GM10248 (cell line): ENCODE data around the gene COL16A1.

Source experiments
- CTCF ChIA-PET: fragments of 300-600 bp; sonication (Branson Sonifier 250); formaldehyde crosslinking; extraction: SDS; loops from one replicate; lab custom pipeline; 2021; ENCODE audit warnings: antibody characterized with exemption; lab: Yijun Ruan, JAX
- POLR2A ChIA-PET: fragments of 350-650 bp; sonication (Branson Sonifier 250); formaldehyde crosslinking; extraction: SDS; loops from one replicate; lab custom pipeline; 2020; ENCODE audit warnings: antibody characterized with exemption; lab: Yijun Ruan, JAX
- DNase-seq: peaks from one replicate; pipeline ENCODE4 v3.0.0; 2012; ENCODE audit errors: extremely low spot score
- TF ChIP-seq, protein P1 (sequence below): IDR thresholded peaks from 2 replicates; pipeline ENCODE4 v1.5.1; 2012; ENCODE audit warnings: mild to moderate bottlenecking, low read depth; ENCODE audit errors: extremely low read depth, missing control alignments, control extremely low read depth

COL16A1 gene

DNA sequence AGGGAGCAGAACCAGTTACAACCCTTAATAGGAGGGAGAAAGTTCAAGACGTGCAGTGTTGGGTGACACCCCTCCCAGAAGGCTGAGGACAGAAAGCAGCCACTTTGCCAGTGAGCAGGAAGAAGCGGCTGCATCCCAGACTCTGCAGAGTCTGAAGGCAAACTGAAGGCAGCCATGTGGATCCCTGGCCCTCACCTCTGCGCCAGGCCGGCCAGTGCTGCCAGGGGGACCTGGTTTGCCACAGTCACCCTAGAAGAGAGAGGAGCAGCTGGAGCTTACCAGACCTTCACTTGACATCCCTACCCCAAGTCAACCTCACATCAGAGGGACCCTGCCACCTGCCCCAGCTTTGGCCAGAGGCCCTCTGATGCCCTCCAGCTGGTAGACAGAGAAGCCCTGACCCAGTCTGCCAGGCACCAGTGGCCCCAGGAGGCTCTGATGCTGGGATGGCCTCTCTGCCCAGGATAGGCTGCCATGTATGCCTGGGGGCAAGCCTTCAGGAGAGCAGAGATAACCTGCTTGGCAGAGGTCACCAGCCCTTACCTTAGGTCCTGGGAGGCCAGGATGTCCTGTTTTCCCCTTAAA, 42.9 kb downstream of the COL16A1 start:
- TF ChIP-seq, protein P1, sequence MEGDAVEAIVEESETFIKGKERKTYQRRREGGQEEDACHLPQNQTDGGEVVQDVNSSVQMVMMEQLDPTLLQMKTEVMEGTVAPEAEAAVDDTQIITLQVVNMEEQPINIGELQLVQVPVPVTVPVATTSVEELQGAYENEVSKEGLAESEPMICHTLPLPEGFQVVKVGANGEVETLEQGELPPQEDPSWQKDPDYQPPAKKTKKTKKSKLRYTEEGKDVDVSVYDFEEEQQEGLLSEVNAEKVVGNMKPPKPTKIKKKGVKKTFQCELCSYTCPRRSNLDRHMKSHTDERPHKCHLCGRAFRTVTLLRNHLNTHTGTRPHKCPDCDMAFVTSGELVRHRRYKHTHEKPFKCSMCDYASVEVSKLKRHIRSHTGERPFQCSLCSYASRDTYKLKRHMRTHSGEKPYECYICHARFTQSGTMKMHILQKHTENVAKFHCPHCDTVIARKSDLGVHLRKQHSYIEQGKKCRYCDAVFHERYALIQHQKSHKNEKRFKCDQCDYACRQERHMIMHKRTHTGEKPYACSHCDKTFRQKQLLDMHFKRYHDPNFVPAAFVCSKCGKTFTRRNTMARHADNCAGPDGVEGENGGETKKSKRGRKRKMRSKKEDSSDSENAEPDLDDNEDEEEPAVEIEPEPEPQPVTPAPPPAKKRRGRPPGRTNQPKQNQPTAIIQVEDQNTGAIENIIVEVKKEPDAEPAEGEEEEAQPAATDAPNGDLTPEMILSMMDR: no peak
- POLR2A ChIA-PET: no interaction called here
- CTCF ChIA-PET: interaction anchor here (0.9 to 11.0 kb wide), 7 partner anchors 10 to 128 kb away, joined by 3 to 87 read pairs (median 7); no protein-coding TSS in a partner anchor
- no peak for DNase-seq

DNA sequence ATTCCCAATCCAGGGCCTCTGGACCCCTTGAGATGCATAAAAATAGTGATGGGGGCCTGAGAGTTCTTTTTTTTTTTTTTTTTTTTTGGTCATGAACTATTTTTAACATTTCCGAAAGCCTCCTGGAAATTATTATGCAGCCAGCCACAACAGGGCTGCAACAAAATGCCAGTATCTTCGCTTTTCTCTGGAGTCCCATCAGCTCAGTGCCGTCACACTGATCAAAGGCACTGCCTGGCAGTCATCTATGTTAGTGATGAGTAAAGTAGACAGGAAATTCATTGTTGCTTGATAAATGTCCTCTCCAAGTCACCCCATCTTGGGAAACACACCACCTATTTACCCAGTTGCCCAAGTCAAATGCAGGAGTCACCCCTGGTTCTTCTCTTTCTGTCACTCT, 43.9 kb downstream of the COL16A1 start:
- TF ChIP-seq, protein P1: no peak
- DNase-seq: no peak
- POLR2A ChIA-PET: no interaction called here
- CTCF ChIA-PET: interaction anchor here (1.8 to 11.0 kb wide), 2 partner anchors 86 to 129 kb away, joined by 6 to 87 read pairs; no protein-coding TSS in a partner anchor

DNA sequence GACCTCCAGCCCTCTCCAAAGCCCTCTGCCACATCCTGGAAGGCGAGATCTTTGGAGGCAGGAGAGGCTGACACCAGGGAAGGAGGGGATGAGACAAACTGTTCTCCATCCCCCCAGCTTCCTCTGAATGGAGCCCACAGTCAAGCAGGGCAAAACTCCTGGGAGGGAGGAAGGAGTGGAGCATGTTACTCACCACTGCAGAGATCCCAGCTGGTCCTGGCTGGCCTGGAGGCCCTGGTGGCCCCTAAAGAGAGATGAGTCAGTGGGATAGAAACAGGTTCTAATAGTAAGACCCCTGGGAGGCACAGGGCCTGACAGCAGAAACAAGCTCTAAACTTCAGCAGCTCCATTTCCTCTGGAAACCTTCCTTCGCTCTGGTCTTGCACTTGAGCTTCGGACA, 45.1 kb downstream of the COL16A1 start:
- DNase-seq: no peak
- ChIA-PET POLR2A (no interaction called here), CTCF (interaction anchor here (1.8 to 11.0 kb wide), 2 partner anchors 87 to 130 kb away, joined by 6 to 87 read pairs; no protein-coding TSS in a partner anchor)
- TF ChIP-seq, protein P1: no peak

DNA sequence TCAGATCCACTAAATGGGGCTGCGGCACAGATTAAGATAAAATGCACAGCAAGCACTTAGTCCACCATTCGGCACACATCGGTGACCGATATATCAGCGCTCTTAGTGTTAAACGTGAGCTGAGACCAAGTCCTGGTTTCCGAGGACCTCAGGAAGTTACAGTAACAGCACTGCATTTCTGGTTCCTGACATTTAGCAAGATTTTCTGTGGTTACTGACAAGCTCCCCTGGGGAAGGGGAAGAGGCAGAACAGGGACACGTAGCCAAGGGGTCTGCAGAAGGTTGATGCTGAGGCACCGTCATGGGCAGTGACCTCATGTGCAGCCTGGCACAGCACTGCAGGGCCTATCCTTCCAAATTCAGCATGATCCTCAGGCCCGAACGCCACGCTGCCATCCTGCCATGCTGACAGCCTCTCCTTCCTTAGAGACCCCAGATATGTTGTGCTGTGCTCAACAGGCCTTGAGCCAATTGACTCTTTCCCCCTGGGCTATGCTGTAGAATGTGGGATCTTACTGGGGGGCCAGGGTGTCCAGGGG, 45.8 kb downstream of the COL16A1 start:
- TF ChIP-seq, protein P1: no peak
- ChIA-PET CTCF (interaction anchor here (11.0 kb wide), 1 partner anchor 131 kb away, joined by 87 read pairs; no protein-coding TSS in a partner anchor), POLR2A (no interaction called here)
- DNase-seq: no peak

DNA sequence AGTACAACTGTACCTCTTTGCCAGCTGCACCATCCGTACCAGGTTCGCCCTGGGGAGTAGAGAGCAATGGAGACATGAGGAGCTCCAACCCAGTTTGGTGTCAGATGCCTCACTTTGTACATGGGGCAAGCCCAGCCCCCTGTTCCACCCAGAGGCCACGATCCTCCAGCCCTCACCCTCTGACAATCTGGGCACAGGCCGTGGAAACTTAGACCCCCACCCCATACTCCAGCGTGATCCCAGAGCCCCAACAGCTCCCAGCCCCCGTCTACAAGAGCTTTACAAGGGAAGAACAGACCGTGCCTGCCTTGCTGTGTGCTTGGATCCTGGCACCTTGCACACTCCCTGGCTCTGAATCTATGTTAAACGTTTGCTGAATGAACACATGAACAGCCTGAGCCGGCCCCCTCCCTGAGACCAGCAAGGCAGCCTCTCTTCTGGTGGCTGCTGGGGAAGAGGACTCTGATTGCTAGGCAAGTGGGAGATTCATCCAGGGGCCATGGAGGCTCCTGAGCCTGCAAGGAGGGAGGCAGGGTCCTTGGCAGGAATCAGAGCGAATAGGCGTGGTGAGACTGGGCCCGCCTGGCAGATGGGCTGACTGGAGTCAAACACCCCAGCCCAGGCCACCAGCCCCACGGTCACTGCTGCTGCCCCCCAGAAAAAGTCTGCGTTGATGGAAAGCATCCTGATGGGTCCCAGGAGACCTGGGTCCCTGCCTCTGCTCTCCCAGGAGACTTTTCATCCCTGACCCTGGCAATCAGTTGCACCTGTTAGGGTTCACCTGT, 46.6 kb downstream of the COL16A1 start:
- CTCF ChIA-PET: interaction anchor here (1.6 to 11.0 kb wide), 2 partner anchors 46 to 132 kb away, joined by 4 to 87 read pairs; no protein-coding TSS in a partner anchor
- TF ChIP-seq, protein P1: no peak
- POLR2A ChIA-PET: no interaction called here
- no peak for DNase-seq

DNA sequence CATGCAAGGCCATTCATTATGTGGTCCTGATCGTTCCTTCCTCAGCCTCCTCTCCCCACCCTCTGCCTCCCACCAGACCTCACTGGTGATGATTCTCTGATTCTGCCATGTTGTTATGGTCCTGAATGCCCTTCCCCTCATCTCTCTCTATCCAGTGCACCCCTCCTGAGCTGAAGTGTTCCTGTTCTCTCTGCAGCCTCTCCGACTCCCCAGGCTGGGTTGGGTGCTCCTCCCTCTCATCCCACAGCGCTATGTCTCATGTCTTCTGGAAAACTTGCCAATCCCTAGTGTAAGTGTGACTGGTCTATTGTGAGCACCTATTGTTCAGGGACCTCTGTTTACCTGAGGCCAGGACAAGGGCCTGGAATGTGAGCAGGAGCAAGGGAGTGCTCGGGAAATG, 48.1 kb downstream of the COL16A1 start:
- POLR2A ChIA-PET: no interaction called here
- CTCF ChIA-PET: interaction anchor here (1.0 to 1.6 kb wide), 2 partner anchors 9 to 47 kb away, joined by 4 read pairs; no protein-coding TSS in a partner anchor
- TF ChIP-seq, protein P1: no peak
- no peak for DNase-seq
